SKM-1 (cell line): ENCODE results near the gene AHI1.

Source experiments
- DNase-seq: peaks from one replicate; lab custom pipeline; 2025; ENCODE audit not compliant: unreplicated experiment; lab: John Stamatoyannopoulos, UW

Gene AHI1

DNA sequence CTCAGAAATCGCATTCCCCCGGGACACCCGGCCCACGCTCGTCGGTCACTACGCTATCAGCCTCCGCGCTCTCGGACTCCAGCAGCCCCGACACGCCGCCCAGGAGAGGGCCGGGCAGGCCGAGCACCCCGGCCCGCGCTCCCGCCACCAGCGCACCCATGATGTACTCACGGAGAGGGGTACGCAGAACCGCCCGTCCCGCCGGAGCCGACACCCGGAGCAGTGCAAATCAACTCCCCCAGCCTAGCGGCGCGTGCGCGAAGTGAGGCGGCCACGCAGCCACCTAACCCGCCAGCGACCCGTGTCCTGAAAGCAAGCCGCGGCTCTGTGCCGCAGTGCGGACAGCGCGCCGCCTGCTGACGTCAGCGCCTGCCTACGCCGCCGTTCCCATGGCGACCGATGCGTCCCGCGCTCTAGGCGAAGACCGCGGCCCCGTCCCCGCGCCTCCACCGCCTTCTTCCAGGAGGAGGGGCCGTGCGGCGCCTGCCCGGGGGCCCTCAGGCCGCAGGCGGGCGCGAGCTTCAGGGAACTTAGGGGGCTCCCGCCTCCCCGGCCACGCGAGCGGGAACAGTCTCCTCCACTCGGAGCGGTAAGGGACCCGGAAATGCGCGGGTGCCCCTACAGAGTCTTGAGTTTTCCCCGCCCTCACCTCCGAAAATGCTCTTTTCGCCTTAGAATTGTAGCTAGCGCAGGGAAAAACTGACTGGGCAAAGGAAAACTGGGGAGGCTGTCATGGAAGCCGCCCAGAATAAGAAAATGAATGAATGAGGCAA, at the start of gene AHI1:
AHI1 (minus strand) TSS at position 329 of the 773 bp plus-strand sequence. CDS start 5,503 bp downstream, outside the sequence.
- DNase-seq, result peak; percentile 91

DNA sequence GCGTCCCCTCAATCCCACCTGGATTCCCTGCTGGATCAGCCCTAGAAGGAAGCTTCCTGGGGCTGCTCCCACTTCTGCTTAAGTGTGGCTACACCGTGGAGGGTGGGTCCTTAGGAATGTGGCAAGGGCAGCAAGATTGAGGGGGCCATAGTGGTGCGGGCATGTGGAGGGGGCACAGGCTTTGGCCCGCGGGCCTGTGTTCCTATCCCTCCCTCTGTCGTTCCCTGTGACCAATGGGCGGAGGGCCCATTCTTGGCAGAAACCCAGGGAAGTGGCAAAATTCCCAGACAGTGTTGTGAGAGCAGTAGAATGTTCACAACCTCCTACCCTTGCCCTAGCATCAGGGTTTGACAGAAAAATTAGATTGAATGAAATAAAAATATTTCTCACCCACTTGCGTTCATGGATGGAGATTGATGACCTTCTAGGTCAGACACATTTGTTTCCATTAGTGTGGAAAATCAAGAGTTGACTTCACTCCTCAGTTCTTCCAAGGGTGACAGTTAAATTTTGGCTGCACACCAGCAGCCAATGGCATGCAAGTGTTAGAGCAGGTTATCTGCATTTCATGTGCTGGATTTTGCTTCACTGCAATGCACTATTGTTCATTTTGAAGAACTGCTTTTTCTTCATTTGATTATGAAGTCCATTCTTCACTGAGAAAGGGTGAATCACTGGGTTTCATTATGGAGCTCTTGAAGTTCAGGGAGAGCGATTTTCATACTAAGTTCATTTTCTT, 49.3 kb upstream of the AHI1 start:
- DNase-seq, result no peak

DNA sequence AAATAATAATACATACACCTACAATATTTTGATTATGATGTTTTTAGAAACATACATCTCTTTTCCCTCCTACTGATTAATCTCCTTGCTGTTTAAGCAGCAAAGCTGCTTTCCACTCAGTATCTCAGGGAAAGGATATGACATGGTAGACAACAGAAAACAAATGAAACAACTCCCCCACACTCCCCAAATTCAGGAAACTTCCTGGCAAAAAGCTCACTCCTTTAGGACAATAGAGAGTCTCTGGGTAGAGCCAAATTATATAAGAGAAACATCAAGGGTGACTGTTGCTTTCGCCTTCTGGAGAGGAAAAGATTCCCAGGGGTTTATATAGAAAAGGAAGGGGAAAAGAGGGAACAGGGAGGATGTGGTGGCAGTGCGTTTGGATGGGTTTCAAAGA, 48.7 kb upstream of the AHI1 start:
- DNase-seq, result no peak

GRCh38 chr6:135540207-135540840, 42.8 kb upstream of the AHI1 start:
- no peak for DNase-seq

DNA sequence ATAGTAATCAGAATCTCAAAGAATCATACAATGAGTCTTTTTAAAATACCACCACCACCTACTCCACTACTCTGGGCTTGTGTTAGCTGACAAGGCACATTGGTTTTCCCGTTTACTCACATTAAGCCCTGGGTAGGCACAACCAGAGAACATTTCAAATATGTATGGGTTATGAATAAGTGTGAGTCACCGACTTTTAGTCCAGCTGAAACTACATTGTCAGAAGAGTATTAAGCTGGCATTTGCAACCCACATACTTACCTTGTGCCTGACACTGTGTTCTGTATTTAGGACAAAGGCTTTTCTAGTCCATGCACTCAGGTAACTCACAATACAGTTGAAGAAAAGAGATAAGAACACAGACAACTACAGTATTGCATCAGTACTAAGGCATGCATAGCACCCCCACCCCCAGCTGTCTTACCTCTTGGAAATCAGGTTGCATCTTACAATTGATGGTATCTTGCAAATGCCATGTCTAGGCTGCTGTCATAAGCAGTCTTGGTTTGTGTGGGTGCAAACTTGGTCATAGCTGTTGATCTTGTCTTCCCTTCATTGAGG, 40.3 kb upstream of the AHI1 start:
- DNase-seq, result no peak

DNA sequence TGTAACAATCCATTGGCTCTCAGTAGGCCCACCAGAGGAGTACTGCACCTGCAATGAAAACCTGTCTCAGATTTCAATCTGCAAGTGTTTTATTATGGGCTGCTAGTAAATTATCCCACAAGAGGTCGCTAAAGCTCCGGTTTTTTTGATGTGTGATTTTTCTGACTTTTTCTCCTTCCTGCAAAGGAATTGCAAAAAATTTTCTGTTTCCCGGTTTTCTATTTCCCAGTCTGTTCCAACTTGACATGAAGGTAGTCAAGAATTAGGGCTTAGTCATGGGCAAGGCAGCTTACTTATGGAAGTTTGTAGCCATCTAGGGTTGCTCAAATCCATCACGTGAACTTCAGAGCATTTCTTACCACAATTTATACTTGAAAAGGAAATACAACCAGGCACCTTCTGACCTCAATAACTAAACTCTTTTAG, 38.5 kb upstream of the AHI1 start:
- DNase-seq, result no peak

DNA sequence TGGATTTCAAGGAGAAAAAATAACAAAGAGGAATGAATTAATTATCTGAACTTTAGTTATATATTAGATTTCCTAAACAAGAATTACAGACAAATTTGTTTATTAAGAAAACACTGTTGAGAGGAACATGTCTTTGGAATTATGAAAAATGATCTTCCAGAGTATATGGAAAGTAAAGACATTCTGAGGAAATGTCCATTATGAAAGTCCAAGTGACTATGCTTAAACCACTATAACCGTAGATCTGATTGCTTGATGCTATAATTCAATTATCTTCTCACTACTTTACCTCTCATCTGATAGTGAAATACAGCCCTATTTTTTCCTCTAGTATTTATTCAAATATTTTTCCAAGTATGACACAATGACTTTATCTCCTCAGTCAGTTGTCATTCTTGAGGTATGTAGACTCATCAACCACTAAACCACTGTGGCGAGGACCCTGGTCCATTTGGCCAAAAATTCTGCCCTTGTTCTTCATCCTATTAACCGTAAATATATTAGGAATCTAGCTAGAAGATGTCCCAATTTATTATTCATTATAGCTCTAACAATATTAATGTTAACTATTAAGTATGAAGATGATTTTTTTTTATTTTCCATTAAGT, 37.3 kb upstream of the AHI1 start:
- no peak for DNase-seq

GRCh38 chr6:135532559-135532958, 35.0 kb upstream of the AHI1 start:
- DNase-seq, result no peak

DNA sequence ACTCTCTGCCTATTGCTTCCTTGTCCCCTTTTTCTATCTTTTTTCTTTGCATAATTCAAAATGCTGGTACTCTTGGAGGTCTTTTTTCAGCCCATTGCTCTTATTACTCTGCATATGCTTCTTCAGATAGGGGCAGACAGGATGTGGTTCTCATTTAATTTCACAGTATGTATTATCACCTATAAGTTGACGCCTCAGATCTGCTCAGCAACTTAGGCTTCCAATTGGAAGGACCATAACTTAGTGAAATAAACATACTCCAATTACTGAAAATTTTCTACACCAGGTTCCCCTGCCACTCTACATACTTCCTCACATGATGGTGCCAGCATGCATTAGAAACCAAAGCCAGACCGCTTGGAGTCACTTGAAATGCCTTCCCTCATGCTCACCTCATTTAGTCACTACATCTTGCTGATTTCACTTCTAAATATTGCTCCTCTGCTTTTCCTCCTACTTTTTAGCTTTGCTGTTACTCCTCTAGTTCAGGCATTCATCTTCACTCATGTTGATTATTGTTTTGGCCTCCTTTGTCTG, 34.5 kb upstream of the AHI1 start:
- DNase-seq, result no peak

DNA sequence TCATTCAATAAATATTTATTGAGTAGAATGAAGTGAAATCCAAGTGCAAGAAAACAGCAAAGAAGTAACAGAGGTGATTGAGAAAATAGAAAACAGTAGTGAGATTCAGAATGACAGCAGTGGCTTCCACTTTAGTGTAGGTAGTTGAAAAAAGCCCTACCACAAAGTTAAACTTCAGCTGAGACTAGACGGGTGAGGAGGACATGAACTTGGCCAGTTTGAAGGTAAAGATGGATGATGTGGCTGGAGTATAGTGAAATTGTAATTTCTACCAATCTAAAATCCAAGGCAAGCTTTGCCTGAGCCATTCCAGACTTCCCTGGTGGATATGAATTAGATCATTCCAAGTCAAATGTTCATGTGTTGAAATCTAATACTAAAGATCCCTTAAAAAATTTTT, 32.6 kb upstream of the AHI1 start:
- DNase-seq, result no peak

DNA sequence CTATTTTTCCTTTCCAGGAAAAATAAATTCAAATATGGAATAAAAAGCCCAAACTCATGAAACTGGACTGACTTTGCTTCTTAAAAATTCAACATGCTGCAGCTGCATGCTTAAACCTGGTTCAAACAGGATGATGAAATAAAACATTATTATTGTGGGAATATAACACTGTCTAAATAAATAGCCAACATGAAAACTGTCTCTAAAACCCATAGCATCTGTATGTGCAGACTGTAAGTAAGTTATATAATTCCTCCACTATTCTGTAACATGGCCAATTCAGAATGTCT, 30.4 kb upstream of the AHI1 start:
- no peak for DNase-seq

DNA sequence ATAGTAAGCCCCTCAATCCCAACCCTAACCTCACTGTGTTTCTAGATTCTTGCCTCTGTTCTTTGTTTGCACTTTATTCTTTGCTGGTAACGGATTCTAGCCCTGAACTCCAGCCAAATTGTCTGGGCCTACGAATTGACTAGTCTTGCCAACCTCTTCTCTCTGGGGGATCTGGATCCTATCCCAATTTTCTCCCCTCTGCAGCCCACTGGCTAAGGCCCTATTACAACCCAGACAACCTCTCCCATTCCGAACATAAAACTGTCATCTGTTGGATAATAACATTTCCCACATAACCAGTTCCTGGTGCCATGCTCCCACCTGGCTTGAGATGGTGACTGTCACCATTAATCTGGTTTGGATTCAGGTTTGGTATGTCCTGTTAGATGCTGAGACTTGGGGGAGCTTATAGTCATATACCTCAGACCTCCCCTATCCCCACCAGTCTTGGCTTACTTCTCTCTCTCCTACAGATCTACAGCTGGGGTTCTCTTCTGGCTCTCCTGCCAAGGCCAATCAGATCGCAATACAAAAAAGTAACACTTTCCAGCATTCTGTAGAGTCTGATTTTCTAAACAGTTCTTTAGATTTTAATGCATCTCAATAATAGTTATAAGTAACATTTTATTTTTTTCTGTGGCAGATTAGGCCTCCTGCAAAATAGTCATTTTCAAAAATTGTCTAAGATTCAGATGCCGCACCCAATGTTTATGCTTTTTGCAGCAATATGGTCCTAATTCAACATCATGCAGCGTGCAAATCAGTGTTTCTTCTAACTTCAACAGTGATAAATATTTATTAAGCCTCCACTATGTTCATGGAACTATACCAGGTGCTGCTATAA, 29.8 kb upstream of the AHI1 start:
- DNase-seq, result no peak

DNA sequence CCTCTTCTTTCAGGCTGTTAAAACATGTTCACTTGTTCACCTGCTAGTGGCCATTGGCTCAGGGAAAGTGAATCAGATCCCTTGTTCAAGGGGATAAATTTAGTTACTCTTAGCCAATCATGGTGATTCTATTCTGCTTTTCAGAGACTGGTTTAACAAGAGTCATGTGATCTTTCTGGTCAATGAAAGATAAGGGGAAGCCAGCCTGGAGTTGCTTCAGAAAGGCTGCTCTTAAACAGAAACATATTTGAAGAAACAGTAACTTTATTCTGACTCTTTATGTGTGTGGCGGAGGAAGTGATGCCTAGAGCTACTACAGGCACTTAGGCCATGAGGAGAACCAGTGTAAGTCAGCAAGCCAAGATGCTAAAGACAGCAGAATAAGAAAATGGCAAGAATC, 28.1 kb upstream of the AHI1 start:
- no peak for DNase-seq

- DNase-seq, result no peak
These were observed 25.6 kb upstream of the AHI1 start for GRCh38 chr6:135522965-135523692.

GRCh38 chr6:135521431-135521830, 23.9 kb upstream of the AHI1 start:
- no peak for DNase-seq

GRCh38 chr6:135520781-135521180, 23.2 kb upstream of the AHI1 start:
- no peak for DNase-seq

DNA sequence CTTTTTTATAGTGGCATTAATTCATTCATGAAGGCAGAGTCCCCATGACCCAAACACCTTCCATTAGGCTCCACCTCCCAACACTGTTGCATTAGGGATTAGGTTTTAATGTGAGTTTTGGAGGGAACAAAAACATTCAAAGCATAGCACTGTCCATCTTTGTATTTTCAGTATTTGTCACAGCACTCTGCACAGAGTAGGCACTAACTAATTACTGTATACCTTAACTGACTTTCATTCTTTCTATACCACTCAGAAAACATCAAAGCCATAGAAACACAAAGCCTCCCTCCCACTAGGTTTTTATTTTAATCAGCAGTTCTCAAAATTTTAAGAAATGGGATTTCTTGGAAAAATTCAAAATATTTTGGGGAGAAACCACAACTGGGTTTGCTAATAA, 21.8 kb upstream of the AHI1 start:
- DNase-seq, result no peak

GRCh38 chr6:135517527-135517926, 20.0 kb upstream of the AHI1 start:
- no peak for DNase-seq

DNA sequence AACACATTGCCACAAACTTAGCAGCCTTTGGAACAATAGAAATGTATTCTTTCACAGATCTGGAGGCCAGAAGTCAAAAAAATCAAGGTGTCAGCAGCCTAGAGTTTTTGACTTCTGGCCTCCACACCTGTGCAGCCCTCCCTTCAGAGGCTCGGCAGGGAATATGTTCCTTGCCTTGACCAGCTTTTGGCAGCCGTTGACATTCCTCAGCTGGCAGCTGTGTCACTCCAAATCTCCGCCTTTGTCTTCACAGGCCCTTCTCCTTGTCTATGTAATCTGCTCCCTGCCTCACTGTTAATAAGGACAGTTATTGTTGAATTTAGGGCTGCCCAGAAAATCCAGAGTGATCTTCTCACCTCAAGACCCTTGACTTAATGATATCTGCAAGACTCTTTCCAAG, 17.2 kb upstream of the AHI1 start:
- no peak for DNase-seq
